Retinal pigment epithelial cell (primary cell): ENCODE data around the gene CCDC12.

Experiments
- DNase-seq: peaks from one replicate; pipeline ENCODE4 v3.0.0-alpha.2; 2010; ENCODE audit warnings: low read depth
- H3K4me3 ChIP-seq: 2 replicates; pipeline ENCODE4 v1.5.1; 2011; ENCODE audit warnings: mild to moderate bottlenecking, low read length, control low read depth, moderate library complexity
- TF ChIP-seq, protein P1 (sequence below): conservative IDR thresholded peaks from 2 replicates; pipeline ENCODE4 v1.5.1; 2011; ENCODE audit warnings: low read depth, low read length, control low read depth, inconsistent platforms

The CCDC12 gene

DNA sequence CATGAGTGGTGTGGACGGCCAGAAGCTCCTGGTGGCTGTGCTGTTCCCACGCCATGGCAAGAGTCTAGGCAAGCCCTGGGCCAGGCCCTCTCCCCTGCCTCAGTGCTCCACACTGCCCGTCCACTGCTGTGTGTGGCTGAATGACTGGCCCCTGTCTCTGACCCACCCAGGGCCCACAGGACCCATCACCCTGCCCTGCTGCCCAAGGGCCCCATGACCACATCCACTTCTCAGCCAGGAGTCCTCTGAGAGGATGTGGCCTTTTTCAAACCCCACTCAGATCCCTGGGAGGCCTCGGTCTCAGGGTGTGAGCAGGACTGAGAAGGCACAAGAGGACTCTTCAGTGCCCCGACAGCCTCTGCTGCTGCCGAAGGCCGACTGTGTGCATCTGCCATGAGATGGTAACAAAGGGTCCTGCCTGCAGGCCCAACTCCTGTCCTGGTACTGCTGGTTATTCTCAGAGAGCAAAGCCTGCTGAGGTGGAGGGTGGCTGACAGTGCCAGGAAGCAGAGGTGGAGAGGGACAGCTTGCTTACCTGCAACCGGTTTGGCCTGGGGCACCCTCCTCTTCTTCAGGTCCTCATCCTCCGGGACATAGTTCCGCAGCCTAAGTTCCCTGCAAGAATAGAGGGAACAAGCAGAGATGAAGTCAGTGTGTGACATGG is 51.5 kb downstream of the CCDC12 start:
- DNase-seq, result no peak
- no peak overlapping the region for H3K4me3 ChIP-seq
- TF ChIP-seq, protein P1, sequence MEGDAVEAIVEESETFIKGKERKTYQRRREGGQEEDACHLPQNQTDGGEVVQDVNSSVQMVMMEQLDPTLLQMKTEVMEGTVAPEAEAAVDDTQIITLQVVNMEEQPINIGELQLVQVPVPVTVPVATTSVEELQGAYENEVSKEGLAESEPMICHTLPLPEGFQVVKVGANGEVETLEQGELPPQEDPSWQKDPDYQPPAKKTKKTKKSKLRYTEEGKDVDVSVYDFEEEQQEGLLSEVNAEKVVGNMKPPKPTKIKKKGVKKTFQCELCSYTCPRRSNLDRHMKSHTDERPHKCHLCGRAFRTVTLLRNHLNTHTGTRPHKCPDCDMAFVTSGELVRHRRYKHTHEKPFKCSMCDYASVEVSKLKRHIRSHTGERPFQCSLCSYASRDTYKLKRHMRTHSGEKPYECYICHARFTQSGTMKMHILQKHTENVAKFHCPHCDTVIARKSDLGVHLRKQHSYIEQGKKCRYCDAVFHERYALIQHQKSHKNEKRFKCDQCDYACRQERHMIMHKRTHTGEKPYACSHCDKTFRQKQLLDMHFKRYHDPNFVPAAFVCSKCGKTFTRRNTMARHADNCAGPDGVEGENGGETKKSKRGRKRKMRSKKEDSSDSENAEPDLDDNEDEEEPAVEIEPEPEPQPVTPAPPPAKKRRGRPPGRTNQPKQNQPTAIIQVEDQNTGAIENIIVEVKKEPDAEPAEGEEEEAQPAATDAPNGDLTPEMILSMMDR, result no peak

DNA sequence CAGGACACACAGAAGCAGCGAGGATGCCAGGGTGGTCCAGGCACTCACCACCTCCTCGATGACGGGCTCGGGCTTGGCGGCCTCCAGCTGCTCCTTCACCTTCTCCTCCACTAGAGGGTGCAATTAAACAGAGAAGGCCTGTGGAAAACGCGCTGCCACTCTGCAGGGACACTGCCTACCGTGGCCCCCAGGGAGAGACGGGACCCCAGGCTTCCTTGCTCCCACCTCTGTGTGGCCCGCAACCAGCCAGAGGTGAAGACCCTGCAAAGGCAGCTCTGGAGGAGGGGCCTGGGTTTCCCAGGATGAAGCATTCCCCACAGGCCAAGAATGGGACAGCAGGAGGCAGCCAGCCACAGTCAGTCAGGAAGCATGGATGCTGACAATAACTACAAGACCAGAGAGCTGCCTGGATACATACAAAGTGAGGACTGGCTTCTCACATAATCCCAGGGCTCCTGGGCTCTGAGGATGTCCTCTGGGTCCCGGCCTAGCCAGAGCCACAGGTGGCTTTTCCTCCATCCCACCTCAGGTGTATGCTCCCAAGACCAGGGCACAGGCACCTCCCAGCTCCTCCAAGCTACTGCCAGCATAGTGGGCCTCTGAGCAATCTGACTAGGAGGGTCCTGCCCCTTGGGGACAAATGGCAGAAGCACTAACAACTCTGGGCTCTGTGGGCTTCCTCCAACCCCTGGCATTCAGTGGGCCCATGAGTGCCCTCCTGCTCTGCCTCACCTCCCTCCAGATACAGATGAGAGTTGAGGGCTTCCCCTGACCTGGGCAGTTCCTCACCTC is 52.8 kb downstream of the CCDC12 start:
- no peak for DNase-seq
- TF ChIP-seq, protein P1, result peak; percentile 68

DNA sequence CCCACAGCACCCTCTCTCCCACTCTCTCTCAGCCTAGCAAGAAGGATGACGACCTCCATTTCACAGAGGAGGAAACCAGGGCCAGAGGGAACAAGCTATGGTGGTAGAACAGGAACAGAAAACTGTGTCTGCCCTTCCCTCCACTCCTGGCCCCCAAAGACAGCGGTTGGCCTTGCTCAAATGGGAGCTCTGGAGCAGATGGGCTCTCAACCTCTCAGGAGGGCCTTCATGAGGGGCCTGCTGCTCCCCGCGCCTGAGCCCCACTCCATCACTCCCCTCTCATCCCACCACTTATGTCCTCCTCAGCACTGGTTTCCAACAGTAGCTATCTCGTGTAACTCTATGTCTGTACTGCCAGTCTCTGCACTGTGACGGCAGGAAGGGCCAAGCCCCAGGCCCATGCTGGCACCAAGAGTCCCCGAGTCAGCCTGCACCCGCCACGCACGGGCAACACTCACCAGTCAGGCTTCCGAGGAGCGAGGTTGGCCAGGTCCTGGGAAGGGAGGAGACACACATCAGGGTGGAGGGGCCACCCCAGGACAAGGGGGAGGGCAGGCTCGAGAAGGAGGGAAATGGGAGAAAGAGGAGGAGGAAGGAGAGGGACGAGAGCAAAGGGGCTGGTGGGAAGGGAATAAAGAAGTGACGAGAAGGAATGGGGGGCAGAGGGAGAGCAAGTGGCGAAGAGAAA is 53.5 kb downstream of the CCDC12 start:
- no peak for DNase-seq
- H3K4me3 ChIP-seq, result no peak overlapping the region
- TF ChIP-seq, protein P1, result no peak

More for the DNA sequence above, 52.8 kb downstream of the CCDC12 start:
- H3K4me3 ChIP-seq, result no peak overlapping the region

- DNase-seq, result no peak
- H3K4me3 ChIP-seq, result no peak overlapping the region
- TF ChIP-seq, protein P1, result no peak
Measured at GRCh38 chr3:46922426-46922825, 54.1 kb downstream of the CCDC12 start.

DNA sequence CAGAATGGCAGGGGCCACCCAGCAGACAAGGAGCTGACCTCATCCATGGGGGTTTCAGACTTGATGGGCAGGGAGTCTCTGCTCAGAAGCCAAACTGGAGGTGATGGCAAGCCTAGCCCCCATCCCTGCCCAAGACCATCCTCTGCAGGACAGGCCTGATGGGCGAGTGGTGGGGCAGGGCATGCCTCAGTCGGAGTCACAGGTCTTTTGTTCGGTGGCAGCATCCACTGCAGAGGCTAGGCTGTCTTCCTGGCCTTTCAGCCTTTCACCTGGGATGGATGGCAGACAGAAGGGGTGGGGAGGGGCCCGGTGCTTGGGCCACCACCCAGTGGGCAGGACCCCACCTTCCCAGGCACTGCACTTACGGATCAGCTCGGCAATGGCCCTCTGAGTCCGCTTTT is 54.7 kb downstream of the CCDC12 start:
- H3K4me3 ChIP-seq, result no peak overlapping the region
- DNase-seq, result no peak
- TF ChIP-seq, protein P1, result no peak

DNA sequence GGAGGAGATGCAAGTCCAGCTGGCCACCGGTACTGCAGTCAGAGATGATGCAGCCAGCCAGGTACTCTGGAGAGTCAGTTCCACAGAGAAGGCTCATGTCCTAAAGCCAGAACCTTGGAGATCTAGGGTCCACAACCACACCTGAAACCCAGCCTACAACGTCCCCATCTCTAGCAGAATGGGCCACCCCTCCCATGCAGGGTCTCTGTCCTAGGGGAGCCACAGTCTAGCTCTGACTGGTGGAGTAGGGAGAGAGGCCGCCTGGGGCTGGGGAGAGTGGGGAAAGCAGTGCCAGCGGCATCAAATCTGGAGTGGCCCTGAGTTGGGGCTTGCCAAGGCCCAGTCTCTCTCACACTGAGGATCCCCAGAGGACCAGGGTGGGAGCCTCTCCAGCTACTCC is 55.5 kb downstream of the CCDC12 start:
- H3K4me3 ChIP-seq, result no peak overlapping the region
- no peak for DNase-seq
- TF ChIP-seq, protein P1, result no peak
